ENCODE results near the gene ST6GAL1.

- no peak for TF ChIP-seq CTCF (IDR thresholded peaks at IDR 0.05)
- TF ChIP-seq POLR2A (IDR thresholded peaks at IDR 0.05): no peak
- no peak for TF ChIP-seq POLR2AphosphoS5 (IDR thresholded peaks at IDR 0.05)
Observed at GRCh38 chr3:186882881-186883685, 47.2 kb upstream of the ST6GAL1 start.

All from gastroesophageal sphincter (tissue), 3 donors.